Esophagus squamous epithelium (tissue), 5 donors: ENCODE results near the gene DUSP22. TPM values are rescaled to one million over a fixed set of nuclear protein-coding genes. Genes with fewer than 3 reads are reported as not detected.
A peak's percentile ranks its signal among the peaks of the same experiment; 100 is the strongest.

Experiments used
- DNase-seq: peaks from one replicate; lab custom pipeline; 2025; lab: John Stamatoyannopoulos, UW
- H3K27ac ChIP-seq, 4 donors: fragments of 200-600 bp; sonication (generic); one replicate each; pipeline ENCODE4 v1.5.1; 2016 to 2019; ENCODE audit warnings: mild to moderate bottlenecking in 1 of 4
- H3K27me3 ChIP-seq, 4 donors: fragments of 200-600 bp; sonication (generic); 1 replicate in 3 of 4; 2 replicates in 1 of 4; pipeline versions ENCODE4 v1.5.1 to v1.6.0; 2017 to 2021; ENCODE audit warnings: antibody characterized with exemption in 1 of 4
- H3K36me3 ChIP-seq, 3 donors: fragments of 200-600 bp; sonication (generic); one replicate each; pipeline ENCODE4 v1.5.1; 2016 to 2019
- H3K4me1 ChIP-seq, 3 donors: fragments of 200-600 bp; sonication (generic); one replicate each; pipeline ENCODE4 v1.5.1; 2017 to 2019
- H3K4me3 ChIP-seq, 4 donors: fragments of 200-600 bp; sonication (generic); 1 replicate in 3 of 4; 2 replicates in 1 of 4; pipeline ENCODE4 v1.5.1; 2016 to 2019; ENCODE audit warnings: mild to moderate bottlenecking in 2 of 4, moderate library complexity in 1 of 4
- H3K9me3 ChIP-seq, 3 donors: fragments of 200-600 bp; sonication (generic); one replicate each; pipeline ENCODE4 v1.5.1; 2016 to 2019
- CTCF ChIP-seq, 6 experiments: fragments of 450-650 bp in 4 of 6; fragments of 200-600 bp in 2 of 6; sonication (generic) in 2 of 6; IDR thresholded peaks; one replicate each; pipeline ENCODE4 v1.5.1; 2016 to 2019; ENCODE audit warnings: antibody characterized with exemption in 6 of 6, mild to moderate bottlenecking in 4 of 6, moderate library complexity in 4 of 6
- POLR2A ChIP-seq, 4 donors: fragments of 450-650 bp; IDR thresholded peaks; one replicate each; pipeline ENCODE4 v1.6.1; 2017; ENCODE audit warnings: antibody characterized with exemption in 4 of 4, mild to moderate bottlenecking in 4 of 4, moderate library complexity in 3 of 4
- WGBS, 2 donors: methylation state at CpG; one replicate each; pipeline ENCODE4 v1.1.5; 2018; 5-methylcytosine and 5-hydroxymethylcytosine counted together
- intact Hi-C: fragments of 100-400 bp; cut with DNase I; formaldehyde crosslinking; loops from one replicate; pipeline ENCODE4 v1.15.0; 2022
- total RNA-seq, 4 donors: library from RNA; depleted of rRNA; stranded (reverse); fragments of >200 nt; gene quantifications; one replicate each; pipeline ENCODE4 v1.1.0, GENCODE V29; 2016
- donor health status: DM: yes; HTN: yes; CAD: no.

Gene DUSP22
- total RNA-seq, 4 donors from 2014 or later, result 34.2 to 54.6 (median 45.2) TPM

GRCh38 chr6:268394-268935, 23.8 kb upstream of the DUSP22 start:
- intact Hi-C loops, result no loop called here
- TF ChIP-seq CTCF (IDR thresholded peaks at IDR 0.05) (no peak), POLR2A (IDR thresholded peaks at IDR 0.05) (no peak)
- Histone ChIP-seq H3K27me3 (peaks cover 0 to 11% (median 0%) of the 10 kb centered on the region in 4 donors), H3K4me1 (peaks cover 0 to 2% (median 0%) of the 10 kb centered on the region in 3 donors), H3K27ac (no peak overlapping the region), H3K4me3 (no peak overlapping the region), H3K36me3 (no peaks in the 10 kb centered on the region), H3K9me3 (no peaks in the 10 kb centered on the region)
- DNase-seq, result no peak
- WGBS, 2 donors, result 54 to 70% methylated on average over 5 of the region's 5 CpGs

GRCh38 chr6:273551-274058, 18.7 kb upstream of the DUSP22 start:
- Histone ChIP-seq H3K27ac (peak overlapping the region in 1 of 4 donors; percentile 0), H3K4me3 (no peak overlapping the region), H3K9me3 (no peaks in the 10 kb centered on the region), H3K4me1 (peaks cover 0 to 5% (median 0%) of the 10 kb centered on the region in 3 donors), H3K36me3 (no peaks in the 10 kb centered on the region), H3K27me3 (no peaks in the 10 kb centered on the region)
- intact Hi-C loops, result no loop called here
- WGBS, 2 donors, result 18 to 54% methylated on average over 2 of the region's 2 CpGs
- DNase-seq, result no peak
- no peak for TF ChIP-seq CTCF (IDR thresholded peaks at IDR 0.05)
- no peak for TF ChIP-seq POLR2A (IDR thresholded peaks at IDR 0.05)

- H3K27me3 ChIP-seq, result no peaks in the 10 kb centered on the region
These were observed 14.5 kb upstream of the DUSP22 start for GRCh38 chr6:277746-278145.

GRCh38 chr6:278494-278893, 13.8 kb upstream of the DUSP22 start:
- H3K27ac ChIP-seq, result no peak overlapping the region
- peaks cover 0 to 3% (median 0%) of the 10 kb centered on the region in 3 donors for H3K4me1 ChIP-seq
- intact Hi-C loops, result no loop called here
- H3K4me3 ChIP-seq, result no peak overlapping the region
- no peaks in the 10 kb centered on the region for H3K9me3 ChIP-seq
- 81 to 86% methylated on average over 5 of the region's 5 CpGs for WGBS, 2 donors
- DNase-seq, result no peak
- TF ChIP-seq POLR2A (IDR thresholded peaks at IDR 0.05) (no peak), CTCF (IDR thresholded peaks at IDR 0.05) (no peak)
- no peaks in the 10 kb centered on the region for H3K27me3 ChIP-seq
- no peaks in the 10 kb centered on the region for H3K36me3 ChIP-seq

More at GRCh38 chr6:277746-278145, 14.5 kb upstream of the DUSP22 start:
- Histone ChIP-seq H3K4me1 (peaks cover 0 to 5% (median 0%) of the 10 kb centered on the region in 3 donors), H3K36me3 (no peaks in the 10 kb centered on the region), H3K27ac (no peak overlapping the region), H3K9me3 (no peaks in the 10 kb centered on the region), H3K4me3 (no peak overlapping the region)
- intact Hi-C loops, result no loop called here
- DNase-seq, result no peak
- no peak for TF ChIP-seq POLR2A (IDR thresholded peaks at IDR 0.05)
- TF ChIP-seq CTCF (IDR thresholded peaks at IDR 0.05), result no peak
- WGBS, 2 donors, result 89 to 92% methylated on average over 2 of the region's 2 CpGs

- WGBS, 2 donors, result 87 to 91% methylated on average over 8 of the region's 8 CpGs
- no peak for DNase-seq
These were observed 12.8 kb upstream of the DUSP22 start for GRCh38 chr6:279341-280029.

More at GRCh38 chr6:279341-280029, 12.8 kb upstream of the DUSP22 start:
- no peak overlapping the region for H3K27ac ChIP-seq
- H3K4me3 ChIP-seq, result no peak overlapping the region
- TF ChIP-seq CTCF (IDR thresholded peaks at IDR 0.05) (no peak), POLR2A (IDR thresholded peaks at IDR 0.05) (no peak)
- no peaks in the 10 kb centered on the region for H3K36me3 ChIP-seq
- intact Hi-C loops, result no loop called here
- H3K27me3 ChIP-seq, result no peaks in the 10 kb centered on the region
- H3K9me3 ChIP-seq, result no peaks in the 10 kb centered on the region
- H3K4me1 ChIP-seq, result no peaks in the 10 kb centered on the region
